Liver (tissue), 3 donors: Measurements from ENCODE around the gene LMCD1.

ENCODE experiments used
- EGR1 ChIP-seq, 2 donors: IDR thresholded peaks; 2 replicates each; pipeline ENCODE4 v1.6.1; 2016 to 2018; ENCODE audit warnings: antibody characterized with exemption in 2 of 2, low read depth in 2 of 2
- SP1 ChIP-seq: IDR thresholded peaks from 2 replicates; pipeline ENCODE4 v1.6.1; 2018; ENCODE audit warnings: antibody characterized with exemption, mild to moderate bottlenecking
- TAF1 ChIP-seq: conservative IDR thresholded peaks from 2 replicates; pipeline ENCODE4 v1.6.1; 2016; ENCODE audit warnings: antibody characterized with exemption, mild to moderate bottlenecking
- YY1 ChIP-seq: IDR thresholded peaks from 2 replicates; pipeline ENCODE4 v1.6.1; 2016; ENCODE audit warnings: antibody characterized with exemption, mild to moderate bottlenecking
- TF ChIP-seq, protein P1 (sequence below): fragments of 150-350 bp; IDR thresholded peaks from 2 replicates; pipeline ENCODE4 v1.5.1; 2017; ENCODE audit warnings: improper control_type of control experiment, low read depth, low read length; ENCODE audit not compliant: missing input control
- donor health status: healthy.
- donor health status: healthy.

DNA sequence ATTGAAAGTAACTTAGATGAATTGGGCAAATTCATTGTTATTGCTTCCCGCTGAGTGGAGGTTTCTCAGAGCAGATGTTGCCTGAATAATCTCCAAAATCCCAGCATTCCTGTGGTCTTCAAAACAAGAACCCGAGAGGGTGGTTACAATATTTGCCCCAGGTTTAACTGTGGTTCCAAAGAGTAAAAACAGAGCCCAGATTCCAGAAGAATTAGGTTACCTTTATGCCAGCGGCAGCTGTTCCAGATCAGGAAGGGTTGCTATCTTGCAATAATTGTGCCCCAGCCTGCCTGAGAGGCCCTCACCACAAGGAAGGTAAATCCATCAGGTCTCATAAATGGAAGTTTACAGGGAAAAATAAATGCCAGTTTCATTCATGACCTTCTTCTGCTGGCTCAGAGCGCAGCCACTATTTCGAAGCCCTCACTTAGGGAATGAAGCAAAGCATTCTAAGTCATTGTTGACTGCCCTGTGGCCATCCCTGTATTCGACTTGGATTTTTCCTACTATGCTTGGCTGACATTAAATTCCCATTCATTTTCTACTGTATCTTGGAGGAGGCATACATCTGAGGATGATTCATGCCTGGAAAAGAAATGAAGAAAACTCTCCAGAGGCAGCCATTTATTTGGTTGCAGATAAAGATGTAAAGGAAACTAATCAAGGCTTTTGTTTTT, 88.4 kb downstream of the LMCD1 start:
- TF ChIP-seq, protein P1, sequence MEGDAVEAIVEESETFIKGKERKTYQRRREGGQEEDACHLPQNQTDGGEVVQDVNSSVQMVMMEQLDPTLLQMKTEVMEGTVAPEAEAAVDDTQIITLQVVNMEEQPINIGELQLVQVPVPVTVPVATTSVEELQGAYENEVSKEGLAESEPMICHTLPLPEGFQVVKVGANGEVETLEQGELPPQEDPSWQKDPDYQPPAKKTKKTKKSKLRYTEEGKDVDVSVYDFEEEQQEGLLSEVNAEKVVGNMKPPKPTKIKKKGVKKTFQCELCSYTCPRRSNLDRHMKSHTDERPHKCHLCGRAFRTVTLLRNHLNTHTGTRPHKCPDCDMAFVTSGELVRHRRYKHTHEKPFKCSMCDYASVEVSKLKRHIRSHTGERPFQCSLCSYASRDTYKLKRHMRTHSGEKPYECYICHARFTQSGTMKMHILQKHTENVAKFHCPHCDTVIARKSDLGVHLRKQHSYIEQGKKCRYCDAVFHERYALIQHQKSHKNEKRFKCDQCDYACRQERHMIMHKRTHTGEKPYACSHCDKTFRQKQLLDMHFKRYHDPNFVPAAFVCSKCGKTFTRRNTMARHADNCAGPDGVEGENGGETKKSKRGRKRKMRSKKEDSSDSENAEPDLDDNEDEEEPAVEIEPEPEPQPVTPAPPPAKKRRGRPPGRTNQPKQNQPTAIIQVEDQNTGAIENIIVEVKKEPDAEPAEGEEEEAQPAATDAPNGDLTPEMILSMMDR = no peak
- TF ChIP-seq SP1 = no peak
- TF ChIP-seq EGR1 (IDR thresholded peaks at IDR 0.05; ENCODE audit: low read depth in 2 of 2) = no peak
- TF ChIP-seq YY1 = no peak
- TF ChIP-seq TAF1 = no peak
